GM21367 (cell line): Measurements from ENCODE around the gene E2F2.

Experiments used
- ATAC-seq: cut with Tn5 transposase; IDR thresholded peaks from one replicate; pipeline ENCODE4 v1.9.1; 2021; ENCODE audit not compliant: unreplicated experiment

The E2F2 gene

DNA sequence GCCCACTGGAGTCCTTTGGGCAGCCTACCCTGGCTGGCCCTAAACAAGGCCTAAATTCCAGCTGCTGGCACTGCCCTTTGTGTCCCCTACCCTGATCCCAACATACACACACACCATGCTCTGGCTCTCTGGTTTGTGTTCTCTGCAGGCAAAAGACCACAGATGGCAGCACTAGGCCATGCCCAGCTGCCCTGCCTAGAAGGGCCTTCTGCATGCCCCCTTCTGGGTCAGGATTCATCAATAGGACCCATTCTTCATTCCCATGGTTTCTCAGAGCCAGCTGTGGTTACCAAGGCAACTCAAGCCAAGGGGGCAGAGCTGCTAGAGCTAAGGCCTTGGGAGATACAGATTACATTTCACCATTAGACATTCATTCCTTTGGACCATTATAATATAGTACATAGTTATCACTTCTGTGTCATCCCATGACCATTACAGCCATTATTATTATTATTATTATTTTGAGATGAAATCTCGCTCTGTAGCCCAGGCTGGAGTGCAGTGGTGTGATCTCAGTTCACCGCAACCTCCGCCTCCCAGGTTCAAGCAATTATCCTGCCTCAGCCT lies 64.5 kb downstream of the E2F2 start:
- ATAC-seq = no peak

DNA sequence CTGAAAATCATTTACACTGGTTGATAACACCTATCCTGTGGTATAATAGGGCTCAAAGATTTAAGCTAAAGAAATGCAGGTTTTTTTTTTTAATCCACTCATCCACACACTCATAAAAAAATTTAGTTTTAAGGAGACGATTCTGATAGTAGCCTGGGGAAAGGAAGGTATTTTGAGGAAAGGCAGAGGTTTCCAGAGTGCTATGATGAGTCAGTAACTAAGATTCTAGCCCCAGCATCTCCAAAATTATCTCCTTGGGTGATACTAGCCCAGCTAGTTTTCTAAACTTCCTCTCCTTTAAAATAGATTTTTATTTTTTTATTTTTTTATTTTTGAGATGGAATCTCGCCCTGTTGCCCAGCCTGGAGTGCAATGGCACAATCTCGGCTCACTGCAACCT lies 67.7 kb downstream of the E2F2 start:
- ATAC-seq = no peak

DNA sequence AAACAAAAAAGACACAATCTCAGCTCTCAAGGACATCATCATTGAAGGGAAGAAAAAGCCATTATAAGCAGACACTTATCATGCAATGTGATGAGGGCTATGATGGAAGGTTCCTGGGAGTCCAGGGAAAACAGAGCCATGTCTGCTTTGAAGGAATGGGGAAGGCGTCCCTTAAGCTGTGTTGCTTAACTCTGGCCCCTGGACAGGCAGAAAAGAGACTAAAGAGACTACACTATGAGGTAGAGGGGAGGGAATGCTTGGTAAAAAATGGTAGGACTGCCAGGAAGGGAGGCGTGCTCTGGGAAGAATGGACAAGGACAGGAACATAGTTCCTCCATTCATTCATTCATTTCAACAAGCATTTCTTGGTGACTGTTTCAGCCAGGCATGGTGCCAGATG lies 68.3 kb downstream of the E2F2 start:
- ATAC-seq = no peak

DNA sequence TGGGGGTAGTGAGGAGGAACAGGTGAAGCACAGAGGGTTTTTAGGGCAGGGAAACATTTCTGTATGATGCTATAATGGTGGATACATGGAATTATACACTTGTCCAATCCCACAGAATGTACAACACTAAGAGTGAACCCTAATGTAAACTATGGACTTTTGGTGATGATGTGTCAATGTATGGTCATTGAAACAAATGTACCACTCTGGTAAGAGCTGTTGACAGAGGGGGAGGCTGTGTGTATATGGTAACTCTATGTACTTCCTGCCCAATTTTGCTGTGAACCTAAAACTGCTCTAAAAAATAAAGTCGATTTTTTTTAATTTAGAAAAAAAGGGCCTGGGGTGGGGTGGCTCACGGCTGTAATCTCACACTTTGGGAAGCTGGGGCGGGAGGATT lies 70.0 kb downstream of the E2F2 start:
- ATAC-seq = no peak

DNA sequence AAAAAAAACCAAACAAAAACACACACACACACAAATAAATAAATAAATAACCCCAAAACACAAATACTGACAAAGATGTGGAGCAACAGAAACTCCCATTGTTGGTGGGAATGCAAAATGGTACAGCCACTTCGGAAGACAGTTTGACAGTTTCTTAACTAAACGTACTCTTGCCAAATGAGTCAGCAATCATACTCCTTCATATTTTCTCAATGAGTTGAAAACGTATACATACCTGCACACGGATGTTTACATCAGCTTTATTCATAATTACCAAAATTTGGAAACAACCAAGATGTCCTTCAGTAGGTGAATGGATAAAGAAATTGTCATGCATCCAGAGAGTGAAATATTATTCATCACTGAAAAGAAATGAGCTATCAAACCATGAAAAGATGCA lies 70.5 kb downstream of the E2F2 start:
- ATAC-seq = no peak

DNA sequence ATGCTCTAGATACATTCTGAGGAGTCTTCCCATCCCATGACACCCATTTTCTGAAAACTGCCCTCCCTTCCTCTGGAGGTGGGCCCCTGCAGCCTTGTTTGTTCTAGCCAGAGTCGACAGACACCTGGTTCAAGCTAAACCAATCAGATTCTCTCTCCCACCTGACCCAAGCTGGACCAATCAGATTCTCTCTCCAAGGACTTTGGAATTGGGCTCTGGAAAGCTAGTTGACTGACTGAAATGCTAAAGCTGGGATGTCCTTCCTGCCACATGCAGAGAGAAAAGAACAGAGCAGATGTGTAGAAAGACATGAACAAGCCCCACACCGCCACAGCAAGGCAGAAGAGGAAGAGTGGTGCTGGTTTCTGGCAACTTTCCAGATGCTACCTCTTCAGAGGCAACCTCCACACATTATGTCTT lies 71.7 kb downstream of the E2F2 start:
- ATAC-seq = no peak
